Large intestine (tissue), 3 donors: Measurements from ENCODE around the gene LRRC66. TPM values are rescaled to one million over a fixed set of nuclear protein-coding genes. Genes with fewer than 3 reads are reported as not detected.

Experiments
- DNase-seq, 2 donors: peaks; one replicate each; pipeline versions ENCODE4 v3.0.0 to v3.0.0-alpha.2; 2013
- H3K27ac ChIP-seq: one replicate; pipeline ENCODE4 v1.5.1; 2013; ENCODE audit warnings: low read length
- H3K27me3 ChIP-seq: 2 replicates; pipeline ENCODE4 v1.6.1; 2013; ENCODE audit warnings: low read length; ENCODE audit not compliant: control insufficient read depth, insufficient read depth
- H3K36me3 ChIP-seq: 2 replicates; pipeline ENCODE4 v1.6.1; 2013; ENCODE audit warnings: low read length; ENCODE audit not compliant: control insufficient read depth, insufficient read depth
- H3K4me1 ChIP-seq: one replicate; pipeline ENCODE4 v1.6.1; 2013; ENCODE audit warnings: low read length; ENCODE audit not compliant: control insufficient read depth, insufficient read depth
- H3K4me3 ChIP-seq: one replicate; pipeline ENCODE4 v1.5.1; 2013; ENCODE audit warnings: low read length
- H3K9me3 ChIP-seq: one replicate; pipeline ENCODE4 v1.6.1; 2013; ENCODE audit warnings: mild to moderate bottlenecking, low read depth, low read length, moderate library complexity; ENCODE audit not compliant: control insufficient read depth
- WGBS: methylation state at CpG from one replicate; pipeline ENCODE4 v1.1.5; 2013; ENCODE audit warnings: low lambda C conversion rate; ENCODE audit not compliant: insufficient coverage; 5-methylcytosine and 5-hydroxymethylcytosine counted together
- polyA plus RNA-seq: library from polyadenylated mRNA; unstranded; fragments of 120-200 nt; gene quantifications from one replicate; pipeline ENCODE4 v1.2.1, GENCODE V29; 2013

Gene LRRC66
- polyA plus RNA-seq, 1 donor, result 7.8 TPM

GRCh38 chr4:51965862-51966261 is 54.3 kb downstream of the LRRC66 start:
- Histone ChIP-seq H3K9me3 (no peaks in the 10 kb centered on the region), H3K4me3 (no peak overlapping the region), H3K27me3 (no peaks in the 10 kb centered on the region), H3K27ac (no peak overlapping the region), H3K36me3 (no peaks in the 10 kb centered on the region), H3K4me1 (no peaks in the 10 kb centered on the region)
- WGBS, result no CpG with 5 or more reads among the region's 1 CpG
- DNase-seq, result no peak

DNA sequence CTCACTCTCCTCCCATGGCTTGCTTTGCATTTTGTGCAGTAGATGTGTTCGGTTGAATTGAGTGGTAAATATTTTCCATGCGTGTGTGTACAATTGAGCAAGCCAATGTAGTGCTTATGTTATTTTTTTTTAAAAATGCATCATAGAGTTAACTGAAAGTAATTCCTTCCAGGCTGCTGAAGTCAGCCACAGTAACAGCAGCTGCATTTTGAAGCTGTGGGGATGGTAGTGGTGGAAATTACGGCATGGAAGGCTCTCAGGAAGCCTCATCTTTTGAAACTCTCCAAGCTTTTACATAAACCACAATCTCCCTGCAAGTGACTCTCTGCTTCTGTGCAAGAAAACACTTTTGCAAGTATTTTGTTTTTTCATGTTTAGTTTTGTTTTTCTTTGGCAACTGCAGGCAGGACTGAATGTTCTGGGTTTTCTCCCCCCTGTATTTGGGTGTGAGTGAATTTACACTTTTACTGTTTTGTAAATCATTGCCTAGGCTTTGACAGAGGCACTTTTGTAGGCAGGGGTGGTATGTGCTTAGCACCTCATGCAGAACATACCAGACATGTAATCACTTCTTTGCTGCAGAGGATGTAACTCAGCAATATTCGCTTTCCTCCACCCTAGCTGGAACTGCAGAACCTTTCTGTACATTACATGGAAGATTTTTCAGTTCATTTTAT is 56.2 kb downstream of the LRRC66 start:
- DNase-seq, result no peak
- H3K4me3 ChIP-seq, result no peak overlapping the region
- no peaks in the 10 kb centered on the region for H3K27me3 ChIP-seq
- H3K36me3 ChIP-seq, result no peaks in the 10 kb centered on the region
- H3K4me1 ChIP-seq, result no peaks in the 10 kb centered on the region
- no CpG with 5 or more reads among the region's 4 CpGs for WGBS
- H3K9me3 ChIP-seq, result no peaks in the 10 kb centered on the region
- H3K27ac ChIP-seq, result no peak overlapping the region

GRCh38 chr4:51960486-51960885 is 59.7 kb downstream of the LRRC66 start:
- Histone ChIP-seq H3K4me1 (no peaks in the 10 kb centered on the region), H3K4me3 (no peak overlapping the region), H3K27ac (no peak overlapping the region), H3K27me3 (no peaks in the 10 kb centered on the region), H3K9me3 (no peaks in the 10 kb centered on the region), H3K36me3 (no peaks in the 10 kb centered on the region)
- DNase-seq, result no peak
- WGBS, result no CpG with 5 or more reads among the region's 4 CpGs

GRCh38 chr4:51958199-51958968 is 61.8 kb downstream of the LRRC66 start:
- WGBS, result no CpG with 5 or more reads among the region's 2 CpGs

More at GRCh38 chr4:51958199-51958968, 61.8 kb downstream of the LRRC66 start:
- Histone ChIP-seq H3K27me3 (no peaks in the 10 kb centered on the region), H3K4me1 (no peaks in the 10 kb centered on the region), H3K36me3 (no peaks in the 10 kb centered on the region), H3K27ac (no peak overlapping the region), H3K9me3 (no peaks in the 10 kb centered on the region), H3K4me3 (no peak overlapping the region)
- no peak for DNase-seq

Other genes starting within 250 kb of the LRRC66 start
- gene DCUN1D4, start 177.2 kb downstream of the LRRC66 start, polyA plus RNA-seq, result 44.1 TPM
- gene SGCB, start 17.9 kb upstream of the LRRC66 start, polyA plus RNA-seq, result 28.8 TPM
- gene SPATA18, start 30.9 kb upstream of the LRRC66 start, polyA plus RNA-seq, result 0.78 TPM